HG03095 (cell line): ENCODE data around the gene DUSP22.
"Not testable (repeated sequence)": the region's sequence is repeated elsewhere in the genome, so short reads cannot be mapped to it uniquely, and the experiment has no call there.

ENCODE experiments used
- ATAC-seq: cut with Tn5 transposase; IDR thresholded peaks from one replicate; pipeline ENCODE4 v1.9.1; 2021; ENCODE audit warnings: moderate library complexity; ENCODE audit not compliant: unreplicated experiment

The DUSP22 gene

GRCh38 chr6:291697-292505 lies at the start of gene DUSP22:
Gene DUSP22 (plus strand): TSS chr6:292487. CDS start chr6:292540, 53 bp downstream.
- peak; percentile 37 for ATAC-seq

GRCh38 chr6:246352-246751 lies 45.9 kb upstream of the DUSP22 start:
- ATAC-seq: no peak

GRCh38 chr6:247351-247750 lies 44.9 kb upstream of the DUSP22 start:
- no peak for ATAC-seq

GRCh38 chr6:248046-248445 lies 44.2 kb upstream of the DUSP22 start:
- ATAC-seq: not testable (repeated sequence)

GRCh38 chr6:250676-251075 lies 41.6 kb upstream of the DUSP22 start:
- ATAC-seq: no peak

GRCh38 chr6:251920-252319 lies 40.4 kb upstream of the DUSP22 start:
- ATAC-seq: no peak

GRCh38 chr6:252775-253535 lies 39.3 kb upstream of the DUSP22 start:
- no peak for ATAC-seq

GRCh38 chr6:254016-254415 lies 38.3 kb upstream of the DUSP22 start:
- ATAC-seq: no peak

GRCh38 chr6:255041-255750 lies 37.1 kb upstream of the DUSP22 start:
- ATAC-seq: no peak

- no peak for ATAC-seq
These were observed 36.6 kb upstream of the DUSP22 start for GRCh38 chr6:255751-256083.

GRCh38 chr6:256169-256568 lies 36.1 kb upstream of the DUSP22 start:
- no peak for ATAC-seq

GRCh38 chr6:257031-257725 lies 35.1 kb upstream of the DUSP22 start:
- no peak for ATAC-seq

GRCh38 chr6:257774-258173 lies 34.5 kb upstream of the DUSP22 start:
- ATAC-seq: no peak

GRCh38 chr6:259316-259715 lies 33.0 kb upstream of the DUSP22 start:
- no peak for ATAC-seq

GRCh38 chr6:259901-260508 lies 32.3 kb upstream of the DUSP22 start:
- peak; percentile 72 for ATAC-seq

- ATAC-seq: no peak
These were observed 27.7 kb upstream of the DUSP22 start for GRCh38 chr6:264626-265025.

- no peak for ATAC-seq
These were observed 23.8 kb upstream of the DUSP22 start for GRCh38 chr6:268394-268935.

- ATAC-seq: no peak
These were observed 18.7 kb upstream of the DUSP22 start for GRCh38 chr6:273551-274058.

- ATAC-seq: no peak
These were observed 14.5 kb upstream of the DUSP22 start for GRCh38 chr6:277746-278145.

GRCh38 chr6:278494-278893 lies 13.8 kb upstream of the DUSP22 start:
- no peak for ATAC-seq
